ENCODE results near the gene DDX4.

DNA sequence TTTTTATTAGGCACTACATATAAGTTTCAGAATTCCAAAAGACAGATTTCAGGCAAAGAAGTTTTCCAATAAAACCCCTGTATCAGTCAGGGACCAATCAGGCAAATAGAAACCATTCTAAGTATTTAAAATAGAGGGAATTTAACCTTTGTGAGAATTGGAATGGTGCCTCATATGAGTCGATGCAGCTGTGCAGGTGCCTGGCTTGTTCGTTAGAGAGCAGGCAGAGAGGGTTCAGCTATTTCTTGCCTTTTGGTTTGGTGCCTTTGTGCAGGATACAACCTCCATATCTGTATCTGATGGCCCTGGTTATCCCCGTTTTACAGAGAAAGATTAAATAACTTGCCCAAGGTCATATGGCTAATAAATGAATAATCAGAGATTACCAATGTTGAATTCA, 6.0 kb upstream of the DDX4 start:
- TF ChIP-seq POLR2AphosphoS5 (IDR thresholded peaks at IDR 0.05), result no peak
- TF ChIP-seq CTCF (IDR thresholded peaks at IDR 0.05), result no peak
